Kidney epithelial cell (primary cell): ENCODE measurements around the gene SPRED3. TPM values are rescaled to one million over a fixed set of nuclear protein-coding genes. Genes with fewer than 3 reads are reported as not detected.

ENCODE experiments used
- DNase-seq: peaks from one replicate; pipeline ENCODE4 v3.0.0-alpha.2; 2010; ENCODE audit warnings: low read depth
- H3K27me3 ChIP-seq: 2 replicates; pipeline ENCODE4 v1.6.0; 2011; ENCODE audit warnings: low read length; ENCODE audit not compliant: control insufficient read depth, insufficient read depth
- H3K36me3 ChIP-seq: 2 replicates; pipeline ENCODE4 v1.5.1; 2011; ENCODE audit warnings: low read length; ENCODE audit not compliant: control insufficient read depth, insufficient read depth
- H3K4me3 ChIP-seq: 2 replicates; pipeline ENCODE4 v1.5.1; 2011; ENCODE audit warnings: low read depth, mild to moderate bottlenecking, control low read depth, low read length
- total RNA-seq: library from RNA; depleted of rRNA; stranded (reverse); fragments of >200 nt; gene quantifications from 2 replicates; pipeline ENCODE4 v1.2.3, GENCODE V29; 2015
- TF ChIP-seq, protein P1 (sequence below): IDR thresholded peaks from 2 replicates; pipeline ENCODE4 v1.5.1; 2011; ENCODE audit warnings: mild to moderate bottlenecking, moderate library complexity, low read length, control low read depth, inconsistent platforms; ENCODE audit not compliant: insufficient read depth, poor library complexity, severe bottlenecking

The SPRED3 gene
- total RNA-seq, 1 donor from 2014 or later = 4.3 TPM

DNA sequence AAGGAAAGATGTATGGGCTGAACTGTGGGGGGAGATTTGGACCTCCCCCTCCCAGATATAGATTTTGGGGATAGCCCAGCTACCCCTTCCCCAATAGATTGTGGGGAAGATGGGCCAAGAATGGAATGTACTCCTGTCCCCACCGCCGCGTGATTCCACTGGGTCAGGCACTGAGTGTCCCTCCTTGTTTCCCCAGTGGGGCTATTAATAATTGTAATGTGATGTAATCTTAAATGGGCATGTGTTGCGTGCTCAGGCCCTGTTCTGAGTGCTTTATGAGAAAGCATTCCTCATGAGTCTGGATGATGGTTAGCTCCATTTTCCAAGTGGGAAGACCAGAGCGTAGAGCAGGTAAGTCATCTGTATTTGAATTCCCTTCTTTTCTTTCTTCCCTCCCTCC lies 12.7 kb upstream of the SPRED3 start:
- Histone ChIP-seq H3K27me3 (no peaks in the 10 kb centered on the region), H3K4me3 (peak overlapping the region; percentile 94), H3K36me3 (peaks cover 4% of the 10 kb centered on the region)
- DNase-seq = no peak
- TF ChIP-seq, protein P1, sequence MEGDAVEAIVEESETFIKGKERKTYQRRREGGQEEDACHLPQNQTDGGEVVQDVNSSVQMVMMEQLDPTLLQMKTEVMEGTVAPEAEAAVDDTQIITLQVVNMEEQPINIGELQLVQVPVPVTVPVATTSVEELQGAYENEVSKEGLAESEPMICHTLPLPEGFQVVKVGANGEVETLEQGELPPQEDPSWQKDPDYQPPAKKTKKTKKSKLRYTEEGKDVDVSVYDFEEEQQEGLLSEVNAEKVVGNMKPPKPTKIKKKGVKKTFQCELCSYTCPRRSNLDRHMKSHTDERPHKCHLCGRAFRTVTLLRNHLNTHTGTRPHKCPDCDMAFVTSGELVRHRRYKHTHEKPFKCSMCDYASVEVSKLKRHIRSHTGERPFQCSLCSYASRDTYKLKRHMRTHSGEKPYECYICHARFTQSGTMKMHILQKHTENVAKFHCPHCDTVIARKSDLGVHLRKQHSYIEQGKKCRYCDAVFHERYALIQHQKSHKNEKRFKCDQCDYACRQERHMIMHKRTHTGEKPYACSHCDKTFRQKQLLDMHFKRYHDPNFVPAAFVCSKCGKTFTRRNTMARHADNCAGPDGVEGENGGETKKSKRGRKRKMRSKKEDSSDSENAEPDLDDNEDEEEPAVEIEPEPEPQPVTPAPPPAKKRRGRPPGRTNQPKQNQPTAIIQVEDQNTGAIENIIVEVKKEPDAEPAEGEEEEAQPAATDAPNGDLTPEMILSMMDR = no peak

DNA sequence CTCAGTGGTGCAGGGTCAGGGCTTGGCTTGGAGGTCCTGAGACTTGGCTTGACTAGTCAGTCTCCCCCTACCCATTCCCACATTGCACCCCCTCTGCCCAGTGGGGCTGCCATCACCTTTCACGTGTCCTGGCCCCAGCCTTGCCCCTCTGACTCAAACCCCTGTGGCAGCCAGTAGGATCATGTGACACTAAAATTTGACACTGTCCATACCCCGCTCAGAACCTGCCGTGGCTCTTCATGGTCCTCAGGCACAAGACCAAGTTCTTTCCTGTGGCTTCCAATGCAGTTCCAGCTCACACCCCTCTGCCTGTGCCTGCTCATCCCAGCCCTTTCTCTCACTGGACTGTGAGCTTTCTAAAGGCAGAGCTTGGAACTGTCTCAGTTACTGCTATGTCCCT lies 11.9 kb upstream of the SPRED3 start:
- TF ChIP-seq, protein P1 = no peak
- Histone ChIP-seq H3K4me3 (no peak overlapping the region), H3K27me3 (no peaks in the 10 kb centered on the region), H3K36me3 (peaks cover 6% of the 10 kb centered on the region)
- DNase-seq = no peak

DNA sequence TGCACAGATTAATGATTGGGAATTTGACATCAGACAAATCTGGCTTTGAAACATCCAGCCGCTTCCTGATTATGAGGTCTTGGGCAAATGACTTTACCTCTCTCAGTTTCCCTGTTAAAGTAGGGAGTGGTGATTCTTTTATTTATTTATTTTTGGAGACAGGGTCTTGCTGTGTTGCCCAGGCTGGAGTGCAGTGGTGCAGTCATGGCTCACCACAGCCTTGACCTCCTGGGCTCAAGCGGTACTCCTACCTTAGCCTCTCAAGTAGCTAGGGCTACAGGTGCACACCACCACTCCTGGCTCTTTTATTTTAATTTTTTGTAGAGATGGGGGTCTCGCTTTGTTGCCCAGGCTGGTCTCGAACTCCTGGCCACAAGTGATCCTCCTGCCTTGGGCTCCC lies 11.4 kb upstream of the SPRED3 start:
- DNase-seq = no peak
- peaks cover 6% of the 10 kb centered on the region for H3K36me3 ChIP-seq

DNA sequence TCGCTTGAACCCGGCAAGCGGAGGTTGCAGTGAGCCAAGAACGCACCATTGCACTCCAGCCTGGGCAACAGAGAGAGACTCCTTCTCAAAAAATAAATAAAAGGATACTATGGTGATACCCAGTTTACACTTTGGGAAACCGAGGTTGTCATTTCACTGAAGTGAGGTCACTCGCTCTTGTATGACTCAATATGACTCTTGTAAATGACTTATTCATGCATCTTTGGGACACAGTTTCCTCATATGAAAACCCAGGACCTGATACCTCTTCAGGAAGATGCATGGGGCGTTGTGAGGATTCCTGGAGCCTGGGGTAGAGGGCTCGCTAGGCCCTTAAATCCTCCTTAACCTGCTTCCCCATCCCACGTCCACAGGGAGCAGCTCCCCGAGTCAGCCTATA lies 9.6 kb upstream of the SPRED3 start:
- Histone ChIP-seq H3K36me3 (peaks cover 8% of the 10 kb centered on the region), H3K27me3 (no peaks in the 10 kb centered on the region), H3K4me3 (no peak overlapping the region)
- DNase-seq = no peak
- TF ChIP-seq, protein P1 = no peak

More for the DNA sequence above, 11.4 kb upstream of the SPRED3 start:
- H3K27me3 ChIP-seq = no peaks in the 10 kb centered on the region
- TF ChIP-seq, protein P1 = no peak
- H3K4me3 ChIP-seq = no peak overlapping the region

DNA sequence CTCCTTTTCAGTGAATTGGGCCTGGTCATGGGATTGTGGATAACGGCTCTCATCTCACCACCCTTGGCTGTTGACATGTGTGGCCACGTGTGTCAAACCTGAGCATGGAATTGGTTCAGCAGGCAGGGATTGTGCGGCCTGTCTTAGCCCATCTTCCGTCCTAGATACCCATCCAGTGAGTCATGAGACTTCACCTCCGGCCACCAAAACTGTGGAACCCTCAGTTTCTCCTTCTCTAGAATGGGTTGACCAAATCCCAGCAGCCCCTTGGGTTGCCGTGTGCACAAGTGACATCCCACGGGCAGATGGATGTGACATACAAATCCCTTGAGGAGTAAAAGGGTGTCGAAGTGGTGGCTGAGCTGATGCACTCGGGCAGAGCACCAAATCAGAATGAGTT lies 7.4 kb upstream of the SPRED3 start:
- H3K4me3 ChIP-seq = no peak overlapping the region
- TF ChIP-seq, protein P1 = no peak
- peaks cover 8% of the 10 kb centered on the region for H3K36me3 ChIP-seq
- H3K27me3 ChIP-seq = peaks cover 3% of the 10 kb centered on the region
- no peak for DNase-seq

DNA sequence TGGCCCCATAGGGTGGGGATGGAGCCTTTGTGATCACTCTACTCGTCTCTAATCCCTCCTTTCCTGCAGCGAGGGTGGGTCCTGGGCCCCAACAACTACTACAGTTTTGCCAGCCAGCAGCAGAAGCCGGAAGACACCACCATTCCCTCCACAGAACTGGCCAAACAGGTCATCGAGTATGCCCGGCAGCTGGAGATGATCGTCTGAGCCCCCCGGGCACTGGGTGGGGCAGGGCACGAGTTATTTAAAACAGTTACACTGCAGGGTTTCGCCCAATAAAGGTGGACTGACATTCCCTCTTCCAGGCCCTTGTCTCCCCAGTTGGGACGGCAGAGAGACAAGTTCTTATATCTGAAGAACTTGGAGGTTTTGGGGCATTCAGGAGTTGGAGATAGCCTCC lies 5.3 kb upstream of the SPRED3 start:
- DNase-seq = no peak
- H3K27me3 ChIP-seq = peaks cover 8% of the 10 kb centered on the region
- H3K36me3 ChIP-seq = peaks cover 8% of the 10 kb centered on the region
- H3K4me3 ChIP-seq = no peak overlapping the region
- TF ChIP-seq, protein P1 = no peak
